Cardiac muscle cell (in vitro differentiated cells and primary cell): ENCODE data around the gene TAPBPL. TPM values are rescaled to one million over a fixed set of nuclear protein-coding genes. Genes with fewer than 3 reads are reported as not detected.
A peak's percentile ranks its signal among the peaks of the same experiment; 100 is the strongest.
"Not testable (repeated sequence)": the region's sequence is repeated elsewhere in the genome, so short reads cannot be mapped to it uniquely, and the experiment has no call there.

Source experiments
- DNase-seq, 2 donors: peaks; one replicate each; pipeline versions ENCODE4 v3.0.0 to v3.0.0-alpha.2; 2010 to 2017; ENCODE audit warnings: low read depth in 1 of 2, low spot score in 1 of 2
- H3K27ac ChIP-seq: fragments of 200-600 bp; sonication (generic); 2 replicates; pipeline ENCODE4 v1.5.1; 2016
- H3K27me3 ChIP-seq: fragments of 200-600 bp; sonication (generic); 2 replicates; pipeline ENCODE4 v1.6.0; 2016; ENCODE audit warnings: control low read depth
- H3K36me3 ChIP-seq: fragments of 200-600 bp; sonication (generic); 2 replicates; pipeline ENCODE4 v1.5.1; 2016; ENCODE audit warnings: control low read depth
- H3K4me1 ChIP-seq: fragments of 200-600 bp; sonication (generic); 2 replicates; pipeline ENCODE4 v1.8.1; 2017; ENCODE audit warnings: low read depth, mild to moderate bottlenecking, mixed run types
- H3K4me3 ChIP-seq: fragments of 200-600 bp; sonication (generic); 2 replicates; pipeline ENCODE4 v1.5.1; 2016; ENCODE audit warnings: mild to moderate bottlenecking
- H3K9me3 ChIP-seq: fragments of 200-600 bp; sonication (generic); 2 replicates; pipeline ENCODE4 v1.5.1; 2017; ENCODE audit warnings: low read depth, mild to moderate bottlenecking, control low read depth
- CTCF ChIP-seq: IDR thresholded peaks from 2 replicates; pipeline ENCODE4 v1.5.1; 2012; ENCODE audit warnings: low read depth, mild to moderate bottlenecking, low read length
- polyA plus RNA-seq: library from polyadenylated mRNA; unstranded; fragments of >200 nt; fragmentation: Nextera tagmentation; extraction: Ambion mirVana; gene quantifications from 2 replicates; pipeline ENCODE4 v1.2.1, GENCODE V29; 2016
- total RNA-seq: library from RNA; depleted of rRNA; stranded (reverse); fragments of >200 nt; gene quantifications from 2 replicates; pipeline ENCODE4 v1.2.3, GENCODE V29; 2016

Gene TAPBPL
- total and polyA plus RNA-seq, 2 experiments from 2014 or later: 3.3 to 3.4 TPM

- no peak for DNase-seq
- H3K9me3 ChIP-seq: no peaks in the 10 kb centered on the region
- no peaks in the 10 kb centered on the region for H3K27me3 ChIP-seq
- peaks cover 12% of the 10 kb centered on the region for H3K4me1 ChIP-seq
- H3K27ac ChIP-seq: no peak overlapping the region
- no peak for TF ChIP-seq CTCF
- peaks cover 8% of the 10 kb centered on the region for H3K36me3 ChIP-seq
- H3K4me3 ChIP-seq: no peak overlapping the region
Measured at GRCh38 chr12:6466184-6466573, 14.3 kb downstream of the TAPBPL start.

- H3K36me3 ChIP-seq, DNase-seq, H3K4me3 ChIP-seq, H3K27me3 ChIP-seq, H3K9me3 ChIP-seq, H3K27ac ChIP-seq: not testable (repeated sequence)
- peaks cover 12% of the 10 kb centered on the region for H3K4me1 ChIP-seq
Measured at GRCh38 chr12:6466751-6467150, 14.9 kb downstream of the TAPBPL start.

DNA sequence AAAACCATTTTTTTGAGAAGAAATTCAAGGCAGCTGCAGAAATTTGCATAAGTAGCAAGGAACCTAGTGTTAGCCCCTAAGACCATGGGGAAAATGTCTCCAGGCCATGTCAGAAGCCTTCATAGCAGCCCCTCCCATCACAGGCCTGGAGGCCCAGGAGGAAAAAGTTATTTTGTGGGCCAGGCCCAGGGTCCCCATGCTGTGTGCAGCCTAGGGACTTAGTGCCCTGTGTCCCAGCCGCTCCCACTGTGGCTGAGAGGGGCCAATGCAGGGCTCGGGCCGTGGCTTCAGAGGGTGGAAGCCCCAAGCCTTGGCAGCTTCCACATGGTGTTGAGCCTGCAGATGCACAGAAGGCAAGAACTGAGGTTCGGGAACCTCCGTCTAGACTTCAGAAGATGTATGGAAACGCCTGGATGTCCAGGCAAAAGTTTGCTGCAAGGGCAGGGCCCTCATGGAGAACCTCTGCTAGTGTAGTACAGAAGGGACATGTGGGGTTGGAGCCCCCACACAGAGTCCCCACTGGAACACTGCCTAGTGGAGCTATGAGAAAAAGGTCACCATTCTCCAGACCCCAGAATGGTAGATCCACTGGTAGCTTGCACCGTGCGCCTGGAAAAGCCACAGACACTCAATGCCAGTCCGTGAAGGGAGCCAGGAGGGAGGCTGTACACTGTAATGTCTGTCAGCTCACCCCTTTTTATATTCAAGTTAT, 15.9 kb downstream of the TAPBPL start:
- H3K27ac ChIP-seq, H3K27me3 ChIP-seq, H3K4me3 ChIP-seq, DNase-seq, H3K36me3 ChIP-seq, H3K9me3 ChIP-seq: not testable (repeated sequence)
- H3K4me1 ChIP-seq: peaks cover 12% of the 10 kb centered on the region

- no peaks in the 10 kb centered on the region for H3K27me3 ChIP-seq
- TF ChIP-seq CTCF: no peak
- H3K9me3 ChIP-seq: no peaks in the 10 kb centered on the region
- peaks cover 12% of the 10 kb centered on the region for H3K4me1 ChIP-seq
- no peak overlapping the region for H3K4me3 ChIP-seq
- no peak overlapping the region for H3K27ac ChIP-seq
- no peak for DNase-seq
- peaks cover 4% of the 10 kb centered on the region for H3K36me3 ChIP-seq
Measured at GRCh38 chr12:6468283-6468575, 16.4 kb downstream of the TAPBPL start.

DNA sequence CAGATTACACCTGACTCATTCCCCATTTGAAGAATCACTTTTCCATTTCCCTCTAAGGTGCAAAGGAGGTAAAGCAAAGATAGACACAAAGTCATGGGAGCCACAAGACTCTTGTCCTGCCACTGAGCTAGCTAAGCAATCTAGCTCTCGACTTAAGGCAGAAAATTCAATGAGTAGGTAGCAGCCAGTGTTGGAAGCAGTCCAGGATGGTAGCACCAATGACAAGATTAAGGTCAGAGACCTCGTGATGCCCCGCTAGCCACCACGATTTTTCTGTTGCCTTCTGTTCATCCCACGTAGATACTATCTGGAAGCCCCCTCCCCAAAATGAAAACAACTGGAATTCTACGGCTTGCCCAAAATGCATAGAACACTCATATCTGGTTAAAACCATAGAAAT, 17.2 kb downstream of the TAPBPL start:
- TF ChIP-seq CTCF: no peak
- no peaks in the 10 kb centered on the region for H3K9me3 ChIP-seq
- DNase-seq: no peak
- H3K4me3 ChIP-seq: no peak overlapping the region
- H3K27ac ChIP-seq: no peak overlapping the region
- peaks cover 12% of the 10 kb centered on the region for H3K4me1 ChIP-seq
- H3K36me3 ChIP-seq: no peaks in the 10 kb centered on the region
- H3K27me3 ChIP-seq: no peaks in the 10 kb centered on the region

DNA sequence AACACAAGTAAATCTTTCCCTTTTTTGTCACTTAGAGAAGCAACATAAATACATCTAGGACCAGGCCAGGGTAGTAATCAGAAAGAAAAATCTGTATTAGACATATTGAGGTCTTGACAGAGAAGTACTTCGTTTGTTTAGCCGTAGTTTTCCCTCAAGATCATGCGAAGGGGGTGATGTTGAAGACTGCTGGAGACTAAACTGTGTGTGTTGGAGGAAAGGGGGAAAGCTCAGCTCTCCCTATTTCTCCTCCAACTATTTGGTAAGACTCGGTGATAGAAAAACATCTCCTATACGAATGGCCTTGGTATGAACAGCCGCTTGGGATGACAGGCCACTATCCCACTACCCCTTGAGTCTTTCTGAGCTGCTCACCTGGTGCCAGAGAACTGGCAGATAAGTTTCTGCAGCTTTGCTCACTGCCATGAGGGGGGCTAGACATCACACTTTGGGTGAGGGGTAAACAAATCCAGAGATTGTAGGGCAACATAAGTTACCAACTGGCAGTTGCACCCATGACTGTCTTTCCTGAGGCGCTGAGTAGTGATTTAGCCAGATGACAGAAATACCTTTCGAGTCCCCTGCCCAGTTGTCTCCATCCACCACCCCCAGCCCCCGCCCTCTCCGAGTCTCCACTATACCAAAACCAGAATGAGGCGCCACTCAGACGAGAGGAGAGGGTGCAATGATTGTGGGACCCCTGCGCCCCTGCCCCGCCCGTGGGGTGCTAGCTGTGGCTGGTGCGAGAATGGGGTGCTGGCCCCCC, 17.9 kb downstream of the TAPBPL start:
- no peak for DNase-seq
- TF ChIP-seq CTCF: no peak
- peak overlapping the region; percentile 70 for H3K27ac ChIP-seq
- peaks cover 12% of the 10 kb centered on the region for H3K4me1 ChIP-seq
- no peaks in the 10 kb centered on the region for H3K27me3 ChIP-seq
- peak overlapping the region; percentile 53 for H3K4me3 ChIP-seq
- no peaks in the 10 kb centered on the region for H3K9me3 ChIP-seq
- H3K36me3 ChIP-seq: no peaks in the 10 kb centered on the region
